Effector memory CD8-positive, alpha-beta T cell (primary cell): ENCODE measurements around the gene SETX.

Experiments
- ATAC-seq: fragments of 150-1000 bp; cut with Tn5 transposase; replicated peaks from 2 replicates; pipeline ENCODE4 v1.10.0; 2021; ENCODE audit warnings: mild to moderate bottlenecking, moderate library complexity
- DNase-seq, 3 experiments: peaks; one replicate each; pipeline ENCODE4 v3.0.0; 2021
- H3K27ac Mint-ChIP-seq, 2 donors: one replicate each; pipeline ENCODE4 v1.8.0; 2022; ENCODE audit warnings: mild to moderate bottlenecking in 2 of 2, mixed read lengths in 2 of 2, moderate library complexity in 2 of 2
- H3K27me3 Mint-ChIP-seq, 2 donors: one replicate each; pipeline ENCODE4 v1.8.0; 2022; ENCODE audit warnings: mixed read lengths in 2 of 2
- H3K36me3 Mint-ChIP-seq: one replicate; pipeline ENCODE4 v1.8.0; 2022; ENCODE audit warnings: mild to moderate bottlenecking, moderate library complexity, mixed read lengths; ENCODE audit not compliant: insufficient read depth
- H3K4me1 Mint-ChIP-seq, 2 donors: one replicate each; pipeline ENCODE4 v1.8.0; 2022; ENCODE audit warnings: low read depth in 2 of 2, mixed read lengths in 2 of 2
- H3K4me3 Mint-ChIP-seq, 2 donors: one replicate each; pipeline ENCODE4 v1.8.0; 2022; ENCODE audit warnings: mild to moderate bottlenecking in 2 of 2, mixed read lengths in 2 of 2, moderate library complexity in 2 of 2
- H3K9me3 Mint-ChIP-seq, 2 donors: one replicate each; pipeline ENCODE4 v1.8.0; 2022; ENCODE audit warnings: mixed read lengths in 2 of 2

Gene SETX

DNA sequence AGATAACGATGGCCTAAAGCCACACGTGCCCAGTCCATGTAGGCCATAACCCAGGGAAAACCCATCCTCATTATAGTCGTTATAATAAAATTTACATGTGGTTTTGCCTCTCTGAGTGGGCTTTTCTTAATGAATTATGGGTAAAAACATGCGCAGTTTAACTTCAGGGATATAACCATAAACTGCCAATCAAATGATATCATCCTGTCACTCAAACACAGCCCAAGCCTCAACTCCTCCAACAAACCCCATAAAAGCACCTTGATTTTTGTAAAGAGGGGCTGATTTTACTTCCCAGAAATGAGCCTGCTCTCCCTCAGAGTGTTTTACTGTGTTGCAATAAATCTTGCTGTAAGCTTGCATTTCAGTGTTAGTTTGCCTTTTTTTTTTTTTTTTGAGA lies 15.8 kb upstream of the SETX start:
- H3K27ac Mint-ChIP-seq: no peak overlapping the region
- no peaks in the 10 kb centered on the region for H3K27me3 Mint-ChIP-seq
- peaks cover 7 to 9% of the 10 kb centered on the region in 2 donors for H3K4me1 Mint-ChIP-seq
- ATAC-seq: no peak
- no peak overlapping the region for H3K4me3 Mint-ChIP-seq
- H3K9me3 Mint-ChIP-seq: no peaks in the 10 kb centered on the region
- peaks cover 10% of the 10 kb centered on the region for H3K36me3 Mint-ChIP-seq
- DNase-seq: no peak

DNA sequence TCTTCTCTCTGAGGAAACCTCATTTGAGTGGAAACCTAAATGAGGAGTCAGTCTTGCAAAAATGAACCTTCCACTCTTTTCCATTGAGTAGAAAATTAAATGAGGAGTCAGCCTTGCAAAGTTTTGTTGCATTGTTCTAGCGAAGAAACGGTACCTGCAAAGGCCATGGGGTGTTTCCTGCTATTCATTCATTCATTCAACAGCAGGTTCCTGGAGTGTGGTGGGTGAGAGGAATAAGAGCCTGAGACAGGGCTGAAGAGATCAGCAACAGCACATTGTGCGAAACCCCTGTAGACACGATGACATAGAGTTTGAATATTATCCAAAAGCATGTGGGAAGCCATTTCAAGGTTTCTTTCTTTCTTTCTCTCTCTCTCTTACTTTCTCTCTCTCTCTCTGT lies 14.6 kb upstream of the SETX start:
- Mint-ChIP-seq H3K4me3 (no peak overlapping the region), H3K36me3 (peaks cover 3% of the 10 kb centered on the region), H3K27me3 (no peaks in the 10 kb centered on the region), H3K9me3 (no peaks in the 10 kb centered on the region), H3K4me1 (peaks cover 7 to 9% of the 10 kb centered on the region in 2 donors), H3K27ac (no peak overlapping the region)
- no peak for DNase-seq
- ATAC-seq: no peak

DNA sequence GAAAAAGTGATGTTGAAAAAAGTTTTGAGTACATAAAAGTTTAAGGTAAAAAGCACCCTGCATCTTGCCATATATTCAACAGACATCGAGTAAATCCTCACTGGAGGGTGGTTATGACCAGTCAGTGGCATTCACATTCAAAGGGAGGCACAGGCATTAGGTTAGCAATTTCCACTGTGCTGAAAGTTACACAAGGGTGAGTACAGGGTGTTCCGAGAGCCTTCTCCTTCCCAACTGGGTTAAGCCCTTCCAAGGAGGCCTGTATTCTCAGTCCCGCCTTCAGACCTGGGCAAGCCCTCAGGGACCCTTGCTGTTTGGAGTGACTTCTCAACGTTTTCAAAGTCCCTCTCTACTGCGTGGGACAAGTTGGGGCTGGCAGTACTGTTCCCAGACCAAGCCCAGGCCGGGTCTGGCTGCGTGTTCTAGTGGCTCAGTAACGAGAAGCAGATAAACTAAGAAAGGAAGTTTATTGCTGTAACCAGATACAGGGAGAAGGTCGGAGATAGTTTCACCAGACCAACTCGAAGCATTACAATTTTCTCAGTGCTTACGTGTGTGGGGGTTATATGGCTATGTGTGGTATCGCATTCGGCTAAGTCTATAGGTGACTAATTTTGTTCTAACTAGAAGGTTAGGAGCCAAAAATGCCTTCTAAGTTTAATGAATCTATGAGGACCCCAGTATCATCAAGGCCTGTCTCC lies 13.0 kb upstream of the SETX start:
- no peaks in the 10 kb centered on the region for H3K27me3 Mint-ChIP-seq
- H3K36me3 Mint-ChIP-seq: no peaks in the 10 kb centered on the region
- H3K4me3 Mint-ChIP-seq: no peak overlapping the region
- DNase-seq (no peak), ATAC-seq (no peak)
- peaks cover 5 to 6% of the 10 kb centered on the region in 2 donors for H3K4me1 Mint-ChIP-seq
- H3K27ac Mint-ChIP-seq: no peak overlapping the region
- H3K9me3 Mint-ChIP-seq: no peaks in the 10 kb centered on the region

DNA sequence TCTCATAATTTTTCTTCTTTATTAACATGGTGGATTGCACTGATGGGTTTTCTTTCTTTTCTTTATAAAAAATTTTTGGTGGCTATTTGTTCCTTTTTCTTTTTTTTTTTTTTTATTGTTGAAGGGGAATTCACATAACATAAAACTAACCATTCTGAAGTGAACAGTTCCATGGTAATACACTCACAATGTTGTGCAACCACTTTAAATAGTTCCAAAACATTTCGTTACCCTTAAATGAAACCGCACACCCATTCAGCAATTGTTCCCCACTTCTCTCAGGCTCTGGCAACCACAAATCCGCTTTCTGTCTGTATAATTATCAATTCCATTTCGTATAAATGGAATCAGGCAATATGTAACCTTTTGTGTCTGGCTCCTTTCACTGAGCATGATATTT lies 11.7 kb upstream of the SETX start:
- Mint-ChIP-seq H3K4me3 (no peak overlapping the region), H3K27ac (no peak overlapping the region), H3K9me3 (no peaks in the 10 kb centered on the region), H3K36me3 (no peaks in the 10 kb centered on the region), H3K4me1 (no peaks in the 10 kb centered on the region), H3K27me3 (no peaks in the 10 kb centered on the region)
- ATAC-seq (no peak), DNase-seq (no peak)

DNA sequence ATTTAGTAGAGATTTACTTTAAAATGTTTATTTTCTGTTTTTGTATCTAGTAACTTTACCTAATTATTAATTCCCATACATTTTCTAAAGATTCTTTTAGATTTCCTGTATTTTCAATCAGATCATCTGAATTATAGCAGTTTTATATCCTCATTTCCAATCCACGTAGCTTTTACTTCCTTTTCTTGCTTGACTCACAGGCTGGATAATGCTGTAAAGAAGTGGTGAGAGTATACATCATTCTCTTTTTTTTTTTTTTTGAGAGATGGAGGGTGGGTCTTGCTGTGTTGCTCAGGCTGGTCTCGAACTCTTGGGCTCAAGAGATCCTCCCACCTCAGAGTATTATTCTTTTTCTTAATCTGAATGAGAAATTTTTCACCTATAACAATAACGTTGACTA lies 11.2 kb upstream of the SETX start:
- Mint-ChIP-seq H3K27me3 (no peaks in the 10 kb centered on the region), H3K4me1 (no peaks in the 10 kb centered on the region), H3K9me3 (no peaks in the 10 kb centered on the region), H3K4me3 (no peak overlapping the region), H3K36me3 (no peaks in the 10 kb centered on the region), H3K27ac (no peak overlapping the region)
- ATAC-seq: no peak
- DNase-seq: no peak

DNA sequence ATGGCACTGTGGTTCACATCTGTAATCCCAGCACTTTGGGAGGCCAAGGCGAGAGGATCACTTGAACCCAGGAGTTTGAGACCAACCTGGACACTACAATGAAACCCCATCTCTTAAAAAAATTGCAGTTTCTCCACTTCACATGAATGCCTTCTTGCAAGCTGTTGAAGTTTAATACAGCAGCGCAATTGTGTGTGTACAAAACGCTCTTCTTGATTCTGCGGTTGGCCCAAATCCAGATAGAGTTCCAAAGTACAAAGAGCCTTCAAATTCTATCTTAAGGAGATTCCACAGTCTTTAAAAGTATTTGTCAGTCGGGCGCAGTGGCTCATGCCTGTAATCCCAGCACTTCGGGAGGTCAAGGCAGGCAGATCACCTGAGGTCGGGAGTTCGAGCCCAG lies 9.3 kb upstream of the SETX start:
- ATAC-seq (no peak), DNase-seq (no peak)
- Mint-ChIP-seq H3K9me3 (no peaks in the 10 kb centered on the region), H3K27me3 (no peaks in the 10 kb centered on the region), H3K4me3 (no peak overlapping the region), H3K27ac (no peak overlapping the region), H3K36me3 (peaks cover 3% of the 10 kb centered on the region), H3K4me1 (no peaks in the 10 kb centered on the region)

DNA sequence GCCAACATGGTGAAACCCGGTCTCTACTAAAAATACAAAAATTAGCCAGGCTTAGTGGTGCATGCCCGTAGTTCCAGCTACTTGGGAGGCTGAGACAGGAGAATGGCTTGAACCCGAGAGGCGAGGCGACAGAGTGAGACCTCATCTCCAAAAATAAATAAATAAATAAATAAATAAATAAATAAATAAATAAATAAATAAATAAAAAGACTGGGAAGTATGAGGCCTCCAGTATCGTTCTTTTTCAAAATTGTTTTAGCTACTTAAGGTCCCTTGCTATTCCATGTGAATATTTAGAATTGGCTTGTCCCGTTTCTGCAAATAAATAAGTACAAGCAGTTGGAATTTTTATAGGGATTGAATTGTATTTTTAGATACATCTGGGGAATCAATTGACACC lies 3.0 kb upstream of the SETX start:
- Mint-ChIP-seq H3K4me1 (peaks cover 11 to 14% of the 10 kb centered on the region in 2 donors), H3K4me3 (no peak overlapping the region), H3K36me3 (peaks cover 46% of the 10 kb centered on the region), H3K9me3 (no peaks in the 10 kb centered on the region), H3K27me3 (no peaks in the 10 kb centered on the region), H3K27ac (no peak overlapping the region)
- no peak for DNase-seq
- no peak for ATAC-seq

DNA sequence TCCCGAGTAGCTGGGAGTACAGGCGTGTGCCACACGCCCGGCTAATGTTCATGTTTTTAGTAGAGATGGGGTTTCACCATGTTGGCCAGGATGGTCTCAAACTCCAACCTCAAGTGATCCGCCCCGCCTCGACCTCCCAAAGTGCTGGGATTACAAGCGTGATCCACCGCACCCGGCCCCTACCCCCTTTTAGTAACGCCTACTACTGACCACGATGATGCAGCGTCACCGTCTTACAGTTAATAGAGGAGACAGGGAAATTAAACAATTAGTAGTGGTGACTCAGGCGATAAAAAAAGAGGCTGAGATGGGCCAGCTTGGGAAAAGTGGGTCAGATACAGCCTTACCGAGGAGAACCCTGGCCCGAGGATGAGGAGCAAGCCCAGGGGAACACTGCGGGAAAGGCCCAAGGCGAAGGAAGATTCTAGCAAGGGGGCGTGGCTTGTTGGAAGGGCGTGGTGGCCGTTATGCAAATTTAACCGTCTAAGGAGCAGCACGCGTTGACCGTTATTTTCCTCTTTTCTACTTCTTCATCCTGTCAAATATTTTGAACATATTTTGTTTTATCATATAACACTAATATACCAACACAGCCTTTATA lies 1.6 kb upstream of the SETX start:
- Mint-ChIP-seq H3K36me3 (peaks cover 53% of the 10 kb centered on the region), H3K27me3 (no peaks in the 10 kb centered on the region), H3K27ac (peak overlapping the region; percentile 64 to 98), H3K4me3 (peak overlapping the region in 1 of 2 donors; percentile 95), H3K9me3 (no peaks in the 10 kb centered on the region), H3K4me1 (peaks cover 24 to 26% of the 10 kb centered on the region in 2 donors)
- ATAC-seq: no peak
- DNase-seq: no peak

DNA sequence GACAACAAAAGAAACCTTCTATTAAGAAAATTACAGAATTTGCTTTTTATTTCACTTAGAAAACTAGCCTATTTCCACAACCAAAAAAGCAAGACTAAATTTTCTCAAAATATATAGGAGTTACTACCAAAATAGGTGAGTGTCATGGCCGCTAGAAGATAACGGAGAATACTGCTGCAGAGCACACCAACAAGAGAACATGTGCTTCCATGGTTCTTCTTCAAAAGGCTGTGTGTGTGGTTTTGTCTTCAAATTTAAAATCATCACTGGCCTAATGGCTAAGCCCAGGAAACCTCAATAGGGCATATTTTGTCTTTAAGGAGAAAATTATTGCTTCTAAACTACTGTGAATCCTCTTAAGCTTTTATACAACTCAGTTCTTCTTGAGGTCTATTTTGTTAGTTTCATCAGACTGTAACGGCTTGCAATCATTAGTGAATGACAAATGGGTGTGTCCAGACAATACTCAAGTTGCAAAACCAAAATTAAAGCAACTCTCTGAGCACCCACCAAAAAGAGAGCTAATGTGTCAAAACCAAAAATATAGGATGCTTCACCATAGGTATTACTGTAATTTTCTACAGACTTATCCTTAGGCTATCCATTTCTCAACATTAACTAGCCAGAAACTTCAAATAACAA lies 3.3 kb downstream of the SETX start:
- H3K36me3 Mint-ChIP-seq: peaks cover 80% of the 10 kb centered on the region
- no peaks in the 10 kb centered on the region for H3K27me3 Mint-ChIP-seq
- no peaks in the 10 kb centered on the region for H3K9me3 Mint-ChIP-seq
- ATAC-seq: no peak
- H3K4me3 Mint-ChIP-seq: peak overlapping the region; percentile 95
- DNase-seq: no peak
- H3K27ac Mint-ChIP-seq: peak overlapping the region; percentile 98
- peaks cover 38 to 41% of the 10 kb centered on the region in 2 donors for H3K4me1 Mint-ChIP-seq

DNA sequence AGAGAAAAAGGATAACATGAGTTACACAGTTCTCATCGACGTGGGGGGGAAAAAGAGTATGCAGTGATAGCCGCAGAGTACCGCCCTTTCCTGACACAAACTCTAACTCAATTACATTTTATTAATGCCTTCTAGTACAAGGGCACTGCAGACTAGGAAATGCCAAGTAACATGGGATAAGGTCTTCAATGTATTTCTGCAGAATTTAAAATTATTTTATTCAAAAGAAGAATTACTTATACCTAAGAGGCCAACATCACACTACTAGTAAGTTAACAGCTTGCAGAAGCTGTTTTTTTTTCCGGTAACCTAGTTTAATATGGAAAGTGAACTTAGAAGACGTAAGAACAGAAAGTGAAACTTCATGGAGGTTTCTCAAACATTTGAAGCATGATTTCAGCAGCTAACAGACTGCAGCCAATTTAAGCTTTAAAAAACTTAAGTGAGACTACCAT lies 3.9 kb downstream of the SETX start:
- H3K4me1 Mint-ChIP-seq: peaks cover 38 to 41% of the 10 kb centered on the region in 2 donors
- peak; percentile 21 to 37 (median 23) for DNase-seq
- H3K9me3 Mint-ChIP-seq: no peaks in the 10 kb centered on the region
- H3K27me3 Mint-ChIP-seq: no peaks in the 10 kb centered on the region
- peak; percentile 25 for ATAC-seq
- peak overlapping the region; percentile 98 for H3K27ac Mint-ChIP-seq
- peaks cover 81% of the 10 kb centered on the region for H3K36me3 Mint-ChIP-seq
- peak overlapping the region; percentile 95 for H3K4me3 Mint-ChIP-seq

DNA sequence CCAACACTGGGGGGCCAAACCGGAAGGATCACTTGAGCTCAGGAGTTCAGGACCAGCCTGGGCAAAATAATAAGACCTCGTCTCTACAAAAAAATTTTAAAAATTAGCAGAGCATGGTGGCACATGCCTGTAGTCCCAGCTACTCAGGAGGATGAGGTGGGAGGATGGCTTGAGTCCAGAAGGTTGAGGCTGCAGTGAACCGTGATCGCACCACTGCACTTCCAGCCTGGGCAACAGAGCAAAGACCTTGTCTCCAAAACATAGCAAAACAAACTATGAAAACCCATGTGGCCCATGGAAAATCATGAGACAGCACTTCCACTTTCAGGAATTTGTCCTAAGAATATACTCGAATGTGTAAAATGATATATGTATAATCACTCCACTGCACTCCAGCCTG lies 6.1 kb downstream of the SETX start:
- peaks cover 85% of the 10 kb centered on the region for H3K36me3 Mint-ChIP-seq
- H3K4me1 Mint-ChIP-seq: peaks cover 33 to 39% of the 10 kb centered on the region in 2 donors
- no peaks in the 10 kb centered on the region for H3K27me3 Mint-ChIP-seq
- H3K9me3 Mint-ChIP-seq: no peaks in the 10 kb centered on the region
- H3K4me3 Mint-ChIP-seq: peak overlapping the region in 1 of 2 donors; percentile 67
- DNase-seq (no peak), ATAC-seq (no peak)
- H3K27ac Mint-ChIP-seq: peak overlapping the region; percentile 88 to 98

DNA sequence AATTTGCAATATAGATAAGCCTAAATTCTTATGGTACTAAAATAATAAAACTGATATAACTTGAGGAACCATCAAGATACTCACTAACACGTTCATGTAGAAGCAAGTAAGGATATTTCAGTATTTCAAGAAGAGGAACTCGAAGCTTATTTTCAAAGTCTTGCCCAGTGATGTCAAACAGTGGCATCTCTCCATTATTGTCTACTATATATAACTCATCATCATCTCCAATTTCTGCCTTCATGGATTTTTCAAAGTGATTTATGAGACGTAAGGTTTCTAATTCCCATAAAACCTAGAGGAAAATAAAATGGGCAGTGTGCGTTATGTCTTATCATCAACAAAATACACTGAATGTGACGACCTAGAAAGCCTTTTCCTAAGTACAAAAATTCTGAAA lies 8.6 kb downstream of the SETX start:
- DNase-seq (no peak), ATAC-seq (no peak)
- no peaks in the 10 kb centered on the region for H3K9me3 Mint-ChIP-seq
- H3K27me3 Mint-ChIP-seq: no peaks in the 10 kb centered on the region
- peaks cover 13 to 21% of the 10 kb centered on the region in 2 donors for H3K4me1 Mint-ChIP-seq
- H3K36me3 Mint-ChIP-seq: peaks cover 92% of the 10 kb centered on the region
- no peak overlapping the region for H3K4me3 Mint-ChIP-seq
- H3K27ac Mint-ChIP-seq: peak overlapping the region in 1 of 2 donors; percentile 38

DNA sequence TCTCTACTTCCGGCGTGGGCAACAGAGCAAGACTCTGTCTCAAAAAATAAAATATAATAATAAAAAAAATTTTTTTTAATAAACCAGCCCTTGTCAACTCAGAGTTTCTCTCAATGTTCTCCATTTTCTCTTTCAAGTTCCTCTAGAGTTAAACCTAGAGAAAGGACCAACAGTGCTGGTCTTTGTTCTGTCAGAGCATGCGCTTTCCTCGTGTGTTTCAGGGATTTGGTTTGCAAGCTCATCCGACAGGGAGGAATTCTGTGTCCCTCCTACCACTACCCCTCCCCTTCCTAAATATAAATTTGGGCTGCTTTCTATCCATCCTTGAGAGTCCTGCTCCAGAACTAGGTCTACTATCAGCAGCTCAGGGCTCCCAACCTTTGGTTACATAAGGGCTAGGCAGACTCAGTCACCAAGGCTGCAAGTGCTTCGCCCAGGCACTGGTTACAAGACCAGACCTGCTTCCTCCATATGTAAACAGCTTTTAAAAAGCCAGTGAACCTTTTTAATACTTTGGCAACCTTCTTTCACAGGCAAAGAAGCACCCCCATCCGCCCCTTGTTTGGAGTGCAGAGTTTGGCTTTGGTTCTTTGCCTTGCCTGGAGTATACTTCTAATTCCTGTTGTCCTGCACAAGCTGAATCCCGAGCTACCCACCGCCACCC lies 13.5 kb downstream of the SETX start:
- ATAC-seq (no peak), DNase-seq (no peak)
- Mint-ChIP-seq H3K9me3 (no peaks in the 10 kb centered on the region), H3K27ac (peak overlapping the region; percentile 32 to 77), H3K4me1 (peaks cover 4 to 24% of the 10 kb centered on the region in 2 donors), H3K36me3 (peaks cover 99% of the 10 kb centered on the region), H3K4me3 (no peak overlapping the region), H3K27me3 (no peaks in the 10 kb centered on the region)
